Smooth muscle cell (in vitro differentiated cells): ENCODE data around the gene CEP68. TPM values are rescaled to one million over a fixed set of nuclear protein-coding genes. Genes with fewer than 3 reads are reported as not detected.

Source experiments
- DNase-seq: peaks from one replicate; lab custom pipeline; 2025; ENCODE audit not compliant: unreplicated experiment; lab: John Stamatoyannopoulos, UW
- H2AFZ ChIP-seq: fragments of 200-600 bp; sonication (generic); 2 replicates; pipeline ENCODE4 v1.6.0; 2016; ENCODE audit warnings: antibody characterized with exemption, low read depth, mild to moderate bottlenecking
- H3F3A ChIP-seq: fragments of 200-600 bp; sonication (generic); 2 replicates; pipeline ENCODE4 v1.6.0; 2017; ENCODE audit warnings: antibody characterized with exemption, low read depth
- H3K27ac ChIP-seq: fragments of 200-600 bp; sonication (generic); 2 replicates; pipeline ENCODE4 v1.5.1; 2016; ENCODE audit warnings: low read depth, mild to moderate bottlenecking
- H3K27me3 ChIP-seq: fragments of 200-600 bp; sonication (generic); 2 replicates; pipeline ENCODE4 v1.6.1; 2016; ENCODE audit warnings: low read depth, mild to moderate bottlenecking
- H3K36me3 ChIP-seq: fragments of 200-600 bp; sonication (generic); 2 replicates; pipeline ENCODE4 v1.5.1; 2016; ENCODE audit warnings: low read depth
- H3K4me1 ChIP-seq: fragments of 200-600 bp; sonication (generic); 2 replicates; pipeline ENCODE4 v1.5.1; 2016; ENCODE audit warnings: low read depth
- H3K4me2 ChIP-seq: fragments of 200-600 bp; sonication (generic); 2 replicates; pipeline ENCODE4 v1.6.0; 2016; ENCODE audit warnings: mild to moderate bottlenecking
- H3K4me3 ChIP-seq: fragments of 200-600 bp; sonication (generic); 2 replicates; pipeline ENCODE4 v1.5.1; 2016; ENCODE audit warnings: mild to moderate bottlenecking
- H3K79me2 ChIP-seq: fragments of 200-600 bp; sonication (generic); 2 replicates; pipeline ENCODE4 v1.6.0; 2016; ENCODE audit warnings: low read depth, mild to moderate bottlenecking
- H3K9ac ChIP-seq: fragments of 200-600 bp; sonication (generic); 2 replicates; pipeline ENCODE4 v1.6.0; 2016; ENCODE audit warnings: low read depth
- H3K9me3 ChIP-seq: fragments of 200-600 bp; sonication (generic); replicated peaks from 2 replicates; pipeline ENCODE4 v1.5.1; 2016; ENCODE audit warnings: low read depth
- H4K20me1 ChIP-seq: fragments of 200-600 bp; sonication (generic); 2 replicates; pipeline ENCODE4 v1.6.0; 2016; ENCODE audit warnings: low read depth
- WGBS: methylation state at CpG from one replicate; pipeline ENCODE4 v1.1.7; 2016; ENCODE audit warnings: low lambda C conversion rate; 5-methylcytosine and 5-hydroxymethylcytosine counted together
- polyA plus RNA-seq: library from polyadenylated mRNA; unstranded; fragments of >200 nt; fragmentation: Nextera tagmentation; extraction: Ambion mirVana; gene quantifications from 2 replicates; pipeline ENCODE4 v1.2.1, GENCODE V29; 2016
- total RNA-seq: library from RNA; depleted of rRNA; stranded (reverse); fragments of >200 nt; gene quantifications from 2 replicates; pipeline ENCODE4 v1.2.3, GENCODE V29; 2014
- TF ChIP-seq, protein P1 (sequence below): fragments of 200-600 bp; sonication (generic); IDR thresholded peaks from 2 replicates; pipeline ENCODE4 v1.5.1; 2017; ENCODE audit warnings: borderline replicate concordance, mild to moderate bottlenecking, antibody characterized with exemption; ENCODE audit not compliant: insufficient read depth, poor library complexity, severe bottlenecking

CEP68 gene
- total and polyA plus RNA-seq, 2 experiments from 2014 or later: 3.2 to 12.8 TPM

DNA sequence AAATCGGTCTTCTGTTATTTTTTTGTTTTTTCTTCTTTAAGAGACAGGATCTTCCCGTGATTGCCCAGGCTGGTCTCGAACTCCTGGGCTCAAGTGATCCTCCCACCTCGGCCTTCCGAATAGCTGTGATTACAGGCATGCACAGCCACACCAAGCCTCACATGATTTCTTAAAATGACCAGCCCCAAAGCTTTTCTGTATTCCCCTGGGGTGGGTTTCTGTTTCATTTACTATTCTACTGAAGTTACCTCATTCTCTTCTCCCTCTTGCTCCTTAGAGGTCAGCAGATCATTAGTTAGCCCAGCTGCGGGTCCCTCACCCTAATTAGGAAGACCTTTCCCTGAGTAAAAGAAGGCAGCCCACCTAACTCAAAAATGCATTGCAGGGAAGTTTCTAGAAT lies 39.4 kb upstream of the CEP68 start:
- Histone ChIP-seq H4K20me1 (no peaks in the 10 kb centered on the region), H3K79me2 (no peaks in the 10 kb centered on the region), H3K4me2 (no peak overlapping the region), H3K27ac (no peak overlapping the region), H3K9ac (no peak overlapping the region), H3K9me3 (no peaks in the 10 kb centered on the region), H3K4me3 (no peak overlapping the region), H3K27me3 (no peaks in the 10 kb centered on the region), H3K36me3 (no peaks in the 10 kb centered on the region), H3K4me1 (no peaks in the 10 kb centered on the region), H3F3A (no peaks in the 10 kb centered on the region), H2AFZ (no peak overlapping the region)
- WGBS: 98% methylated on average over 6 of the region's 6 CpGs
- DNase-seq: no peak
- TF ChIP-seq, protein P1, sequence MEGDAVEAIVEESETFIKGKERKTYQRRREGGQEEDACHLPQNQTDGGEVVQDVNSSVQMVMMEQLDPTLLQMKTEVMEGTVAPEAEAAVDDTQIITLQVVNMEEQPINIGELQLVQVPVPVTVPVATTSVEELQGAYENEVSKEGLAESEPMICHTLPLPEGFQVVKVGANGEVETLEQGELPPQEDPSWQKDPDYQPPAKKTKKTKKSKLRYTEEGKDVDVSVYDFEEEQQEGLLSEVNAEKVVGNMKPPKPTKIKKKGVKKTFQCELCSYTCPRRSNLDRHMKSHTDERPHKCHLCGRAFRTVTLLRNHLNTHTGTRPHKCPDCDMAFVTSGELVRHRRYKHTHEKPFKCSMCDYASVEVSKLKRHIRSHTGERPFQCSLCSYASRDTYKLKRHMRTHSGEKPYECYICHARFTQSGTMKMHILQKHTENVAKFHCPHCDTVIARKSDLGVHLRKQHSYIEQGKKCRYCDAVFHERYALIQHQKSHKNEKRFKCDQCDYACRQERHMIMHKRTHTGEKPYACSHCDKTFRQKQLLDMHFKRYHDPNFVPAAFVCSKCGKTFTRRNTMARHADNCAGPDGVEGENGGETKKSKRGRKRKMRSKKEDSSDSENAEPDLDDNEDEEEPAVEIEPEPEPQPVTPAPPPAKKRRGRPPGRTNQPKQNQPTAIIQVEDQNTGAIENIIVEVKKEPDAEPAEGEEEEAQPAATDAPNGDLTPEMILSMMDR: no peak

DNA sequence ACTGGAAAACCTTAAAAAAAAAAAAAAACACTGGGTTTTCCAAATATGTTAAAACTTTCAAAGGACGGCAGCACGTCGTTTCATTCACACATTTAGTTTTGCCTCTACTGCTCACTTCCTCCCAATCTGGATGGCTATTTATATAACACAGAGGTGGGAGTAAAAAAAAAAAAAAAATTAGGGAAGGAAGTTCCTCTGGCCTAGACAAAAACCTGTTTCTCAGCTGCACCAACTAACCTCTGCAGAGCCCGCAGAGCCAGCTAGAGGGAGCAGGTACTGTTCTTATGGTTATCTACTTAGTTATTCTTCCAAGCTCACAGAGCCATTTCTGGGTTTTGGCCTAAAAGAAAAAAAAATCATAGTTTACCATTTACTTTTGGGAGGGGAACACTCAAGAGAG lies 38.9 kb upstream of the CEP68 start:
- no peaks in the 10 kb centered on the region for H3K36me3 ChIP-seq

DNA sequence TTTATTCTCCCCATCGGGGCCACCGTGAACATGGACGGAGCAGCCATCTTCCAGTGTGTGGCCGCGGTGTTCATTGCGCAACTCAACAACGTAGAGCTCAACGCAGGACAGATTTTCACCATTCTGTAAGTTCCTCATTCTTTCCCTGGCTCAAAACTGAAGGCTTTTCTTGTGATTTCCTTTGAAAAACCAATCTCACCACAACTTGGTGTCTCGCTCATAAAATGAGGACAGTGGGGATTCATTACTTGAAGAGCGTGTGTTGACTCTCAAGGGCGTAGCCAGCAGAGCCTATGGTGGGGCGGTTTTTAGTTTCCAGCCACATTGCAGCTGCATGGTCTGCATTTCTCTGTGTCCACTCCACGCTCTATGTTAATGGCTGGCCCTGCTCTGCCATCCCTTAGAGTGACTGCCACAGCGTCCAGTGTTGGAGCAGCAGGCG lies 38.1 kb upstream of the CEP68 start:
- Histone ChIP-seq H3K4me1 (no peaks in the 10 kb centered on the region), H3K79me2 (no peaks in the 10 kb centered on the region), H3K9ac (no peak overlapping the region), H3K27me3 (no peaks in the 10 kb centered on the region), H3K36me3 (no peaks in the 10 kb centered on the region), H3K4me2 (no peak overlapping the region), H3F3A (peaks cover 6% of the 10 kb centered on the region), H3K9me3 (no peaks in the 10 kb centered on the region), H2AFZ (no peak overlapping the region), H3K4me3 (no peak overlapping the region), H3K27ac (no peak overlapping the region), H4K20me1 (no peaks in the 10 kb centered on the region)
- TF ChIP-seq, protein P1: no peak
- over 99% methylated on average over 15 of the region's 15 CpGs for WGBS
- no peak for DNase-seq

More for the DNA sequence above, 38.9 kb upstream of the CEP68 start:
- no peak overlapping the region for H2AFZ ChIP-seq
- H3F3A ChIP-seq: no peaks in the 10 kb centered on the region
- no peak overlapping the region for H3K9ac ChIP-seq
- no peaks in the 10 kb centered on the region for H3K79me2 ChIP-seq
- no peak overlapping the region for H3K27ac ChIP-seq
- H3K4me2 ChIP-seq: no peak overlapping the region
- H3K4me3 ChIP-seq: no peak overlapping the region
- no peaks in the 10 kb centered on the region for H3K4me1 ChIP-seq
- no peak for DNase-seq
- H3K9me3 ChIP-seq: no peaks in the 10 kb centered on the region
- no peaks in the 10 kb centered on the region for H3K27me3 ChIP-seq
- no peaks in the 10 kb centered on the region for H4K20me1 ChIP-seq
- WGBS: 92% methylated on average over 4 of the region's 4 CpGs
- TF ChIP-seq, protein P1: no peak

DNA sequence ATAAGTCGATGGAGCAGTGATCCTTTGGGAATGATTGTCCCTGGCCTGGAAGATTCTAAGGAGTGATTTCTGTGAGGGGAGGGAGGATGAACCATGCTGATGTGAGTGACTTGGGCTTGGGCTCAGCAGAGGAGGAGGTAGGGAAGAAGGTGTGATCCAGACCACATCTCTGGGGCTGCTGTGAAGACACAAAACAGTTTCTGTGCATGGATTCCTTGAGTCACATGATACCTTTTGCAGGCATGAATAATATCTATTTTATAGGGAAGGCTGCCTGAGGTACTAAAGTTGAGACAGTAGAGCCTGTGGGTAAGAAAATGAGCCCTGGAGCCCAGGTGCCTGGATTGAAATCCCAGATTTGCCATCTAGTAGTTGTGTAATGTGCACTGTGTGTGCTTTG lies 37.2 kb upstream of the CEP68 start:
- no peaks in the 10 kb centered on the region for H3K36me3 ChIP-seq

More for the DNA sequence above, 37.2 kb upstream of the CEP68 start:
- no peak overlapping the region for H3K9ac ChIP-seq
- H2AFZ ChIP-seq: no peak overlapping the region
- TF ChIP-seq, protein P1: no peak
- no peak overlapping the region for H3K4me2 ChIP-seq
- H3K27me3 ChIP-seq: no peaks in the 10 kb centered on the region
- H3F3A ChIP-seq: peaks cover 10% of the 10 kb centered on the region
- no peaks in the 10 kb centered on the region for H4K20me1 ChIP-seq
- 86% methylated on average over 1 of the region's 1 CpG for WGBS
- no peak overlapping the region for H3K27ac ChIP-seq
- H3K79me2 ChIP-seq: no peaks in the 10 kb centered on the region
- H3K9me3 ChIP-seq: no peaks in the 10 kb centered on the region
- no peak overlapping the region for H3K4me3 ChIP-seq
- H3K4me1 ChIP-seq: no peaks in the 10 kb centered on the region
- no peak for DNase-seq
